GM23338 (cell line): ENCODE results near the gene PCBP3. TPM values are rescaled to one million over a fixed set of nuclear protein-coding genes. Genes with fewer than 3 reads are reported as not detected.

ENCODE experiments used
- ATAC-seq: fragments of 200-7000 bp; cut with Tn5 transposase; 3 replicates; pipeline ENCODE4 v1.9.1; 2020
- DNase-seq: peaks from one replicate; pipeline ENCODE4 v3.0.0-alpha.2; 2015; ENCODE audit warnings: low spot score
- H2AFZ ChIP-seq: fragments of 200-600 bp; sonication (generic); 2 replicates; pipeline ENCODE4 v1.8.0; 2016; ENCODE audit warnings: antibody characterized with exemption, mild to moderate bottlenecking, moderate library complexity
- H3F3A ChIP-seq: fragments of 200-600 bp; sonication (generic); replicated peaks from 2 replicates; pipeline ENCODE4 v1.8.0; 2017; ENCODE audit warnings: antibody characterized with exemption, mixed run types, low read depth
- H3K27ac ChIP-seq: fragments of 200-600 bp; sonication (generic); 2 replicates; pipeline ENCODE4 v1.6.1; 2016; ENCODE audit warnings: low read depth
- H3K27me3 ChIP-seq: fragments of 200-600 bp; sonication (generic); 2 replicates; pipeline ENCODE4 v1.8.0; 2016; ENCODE audit warnings: mild to moderate bottlenecking, mixed run types, moderate library complexity; ENCODE audit not compliant: insufficient read depth
- H3K36me3 ChIP-seq: fragments of 200-600 bp; sonication (generic); 2 replicates; pipeline ENCODE4 v1.8.0; 2016; ENCODE audit warnings: mild to moderate bottlenecking; ENCODE audit not compliant: insufficient read depth
- H3K4me1 ChIP-seq: fragments of 200-600 bp; sonication (generic); 2 replicates; pipeline ENCODE4 v1.8.0; 2016; ENCODE audit warnings: mild to moderate bottlenecking, moderate library complexity; ENCODE audit not compliant: insufficient read depth
- H3K4me2 ChIP-seq: fragments of 200-600 bp; sonication (generic); 2 replicates; pipeline ENCODE4 v1.7.1; 2017; ENCODE audit warnings: mixed run types
- H3K4me3 ChIP-seq: fragments of 200-600 bp; sonication (generic); 2 replicates; pipeline ENCODE4 v1.6.1; 2016; ENCODE audit warnings: mixed run types
- H3K79me2 ChIP-seq: fragments of 200-600 bp; sonication (generic); replicated peaks from 2 replicates; pipeline ENCODE4 v1.8.0; 2017; ENCODE audit warnings: mild to moderate bottlenecking; ENCODE audit not compliant: insufficient read depth
- H3K9me2 ChIP-seq: fragments of 200-600 bp; sonication (generic); 2 replicates; pipeline ENCODE4 v1.8.0; 2017; ENCODE audit not compliant: insufficient read depth
- H4K20me1 ChIP-seq: fragments of 200-600 bp; sonication (generic); replicated peaks from 2 replicates; pipeline ENCODE4 v1.8.0; 2017; ENCODE audit warnings: mild to moderate bottlenecking; ENCODE audit not compliant: insufficient read depth
- H3K27ac Mint-ChIP-seq: 2 replicates; pipeline ENCODE4 v1.8.0; 2020; ENCODE audit warnings: inconsistent platforms, mild to moderate bottlenecking, moderate library complexity, mixed read lengths
- H3K27me3 Mint-ChIP-seq: 3 replicates; pipeline ENCODE4 v1.8.0; 2022; ENCODE audit warnings: low read depth, mild to moderate bottlenecking, moderate library complexity, mixed read lengths, inconsistent platforms; ENCODE audit not compliant: insufficient read depth, poor library complexity
- H3K36me3 Mint-ChIP-seq: 3 replicates; pipeline ENCODE4 v1.8.0; 2021; ENCODE audit warnings: low read depth, mild to moderate bottlenecking, inconsistent platforms, moderate library complexity, mixed read lengths
- H3K4me1 Mint-ChIP-seq: 3 replicates; pipeline ENCODE4 v1.8.0; 2020; ENCODE audit warnings: mild to moderate bottlenecking, inconsistent platforms, mixed read lengths
- H3K4me3 Mint-ChIP-seq: 3 replicates; pipeline ENCODE4 v1.8.0; 2021; ENCODE audit warnings: moderate library complexity, mild to moderate bottlenecking, inconsistent platforms, mixed read lengths
- H3K9me3 Mint-ChIP-seq: 3 replicates; pipeline ENCODE4 v1.8.0; 2020; ENCODE audit warnings: moderate library complexity, mild to moderate bottlenecking, inconsistent platforms, mixed read lengths
- CTCF ChIP-seq, 2 experiments: fragments of 200-600 bp in 1 of 2; sonication (generic) in 1 of 2; conservative IDR thresholded peaks; 2 replicates each; pipeline versions ENCODE4 v1.5.1 to v1.6.1; 2016 to 2017; ENCODE audit warnings: antibody characterized with exemption in 2 of 2, low read depth in 2 of 2, mild to moderate bottlenecking in 2 of 2, moderate library complexity in 1 of 2
- ETS1 ChIP-seq: IDR thresholded peaks from 2 replicates; pipeline ENCODE4 v1.6.1; 2016; ENCODE audit warnings: antibody characterized with exemption
- EZH2 ChIP-seq: fragments of 200-600 bp; sonication (generic); IDR thresholded peaks from one replicate; pipeline ENCODE4 v1.8.0; 2017; ENCODE audit warnings: antibody characterized with exemption, mild to moderate bottlenecking, low read depth; ENCODE audit not compliant: unreplicated experiment
- EZH2phosphoT487 ChIP-seq: fragments of 200-600 bp; sonication (generic); IDR thresholded peaks from one replicate; pipeline ENCODE4 v1.8.1; 2018; ENCODE audit warnings: antibody characterized with exemption; ENCODE audit not compliant: unreplicated experiment
- JUNB ChIP-seq: IDR thresholded peaks from one replicate; pipeline ENCODE4 v1.6.1; 2016; ENCODE audit warnings: antibody characterized with exemption; ENCODE audit not compliant: unreplicated experiment
- REST ChIP-seq: IDR thresholded peaks from one replicate; pipeline ENCODE4 v1.6.1; 2018; ENCODE audit warnings: antibody characterized with exemption; ENCODE audit not compliant: unreplicated experiment
- STAT1 ChIP-seq: IDR thresholded peaks from one replicate; pipeline ENCODE4 v1.6.1; 2016; ENCODE audit warnings: antibody characterized with exemption; ENCODE audit not compliant: unreplicated experiment
- ZNF331 ChIP-seq: fragments of 250-450 bp; sonication (Bioruptor Pico); IDR thresholded peaks from 2 replicates; pipeline ENCODE4 v1.5.0; 2020; ENCODE audit warnings: low read depth, mild to moderate bottlenecking, moderate library complexity
- ZNF462 ChIP-seq: fragments of 250-450 bp; sonication (Bioruptor Pico); IDR thresholded peaks from 2 replicates; pipeline ENCODE4 v1.5.0; 2020; ENCODE audit warnings: mild to moderate bottlenecking, moderate library complexity
- polyA plus RNA-seq: library from polyadenylated mRNA; unstranded; fragments of >200 nt; fragmentation: Nextera tagmentation; extraction: Ambion mirVana; gene quantifications from 2 replicates; pipeline ENCODE4 v1.2.1, GENCODE V29; 2016
- total RNA-seq: library from RNA; depleted of rRNA; stranded (reverse); fragments of >200 nt; shearing (Covaris generic); gene quantifications from 2 replicates; pipeline ENCODE4 v1.2.3, GENCODE V29; 2014

The PCBP3 gene
- total and polyA plus RNA-seq, 2 experiments from 2014 or later, result 7.1 to 9.1 TPM

- Histone ChIP-seq H3K4me1 (no peaks in the 10 kb centered on the region), H2AFZ (no peak overlapping the region), H3K9me2 (no peaks in the 10 kb centered on the region), H3K79me2 (no peaks in the 10 kb centered on the region), H3K4me2 (no peak overlapping the region), H3K27me3 (no peaks in the 10 kb centered on the region), H3F3A (no peaks in the 10 kb centered on the region), H3K36me3 (no peaks in the 10 kb centered on the region), H3K4me3 (no peak overlapping the region), H3K27ac (no peak overlapping the region), H4K20me1 (no peaks in the 10 kb centered on the region)
- H3K4me1 Mint-ChIP-seq, result no peaks in the 10 kb centered on the region; the same call in 2 of the 3 replicates
- H3K36me3 Mint-ChIP-seq, result no peaks in the 10 kb centered on the region
- H3K9me3 Mint-ChIP-seq, result no peaks in the 10 kb centered on the region
- no peak for DNase-seq
- ATAC-seq, result no peak
- peaks cover 1% of the 10 kb centered on the region for H3K27me3 Mint-ChIP-seq
- H3K4me3 Mint-ChIP-seq, result no peak overlapping the region
- no peak overlapping the region for H3K27ac Mint-ChIP-seq
- no peak for TF ChIP-seq JUNB
- no peak for TF ChIP-seq EZH2
- no peak for TF ChIP-seq ETS1
- TF ChIP-seq CTCF (conservative IDR thresholded peaks at IDR 0.05; ENCODE audit: low read depth in 2 of 2), result no peak
- TF ChIP-seq ZNF462 (CRISPR knock-in tag), result no peak
- no peak for TF ChIP-seq REST
- no peak for TF ChIP-seq ZNF331
- no peak for TF ChIP-seq STAT1
- no peak for TF ChIP-seq EZH2phosphoT487
These were observed 74.9 kb downstream of the PCBP3 start for GRCh38 chr21:45718413-45718812.
